Dermis blood vessel endothelial cell (primary cell): Measurements from ENCODE around the gene ZFHX3. TPM values are rescaled to one million over a fixed set of nuclear protein-coding genes. Genes with fewer than 3 reads are reported as not detected.
"Not testable (repeated sequence)": the region's sequence is repeated elsewhere in the genome, so short reads cannot be mapped to it uniquely, and the experiment has no call there.

Experiments
- DNase-seq: peaks from one replicate; pipeline ENCODE4 v3.0.0; 2010
- total RNA-seq: library from RNA; depleted of rRNA; stranded (reverse); fragments of >200 nt; gene quantifications from 2 replicates; pipeline ENCODE4 v1.2.3, GENCODE V29; 2014

Gene ZFHX3
- total RNA-seq, 1 donor from 2014 or later = 5.6 TPM

DNA sequence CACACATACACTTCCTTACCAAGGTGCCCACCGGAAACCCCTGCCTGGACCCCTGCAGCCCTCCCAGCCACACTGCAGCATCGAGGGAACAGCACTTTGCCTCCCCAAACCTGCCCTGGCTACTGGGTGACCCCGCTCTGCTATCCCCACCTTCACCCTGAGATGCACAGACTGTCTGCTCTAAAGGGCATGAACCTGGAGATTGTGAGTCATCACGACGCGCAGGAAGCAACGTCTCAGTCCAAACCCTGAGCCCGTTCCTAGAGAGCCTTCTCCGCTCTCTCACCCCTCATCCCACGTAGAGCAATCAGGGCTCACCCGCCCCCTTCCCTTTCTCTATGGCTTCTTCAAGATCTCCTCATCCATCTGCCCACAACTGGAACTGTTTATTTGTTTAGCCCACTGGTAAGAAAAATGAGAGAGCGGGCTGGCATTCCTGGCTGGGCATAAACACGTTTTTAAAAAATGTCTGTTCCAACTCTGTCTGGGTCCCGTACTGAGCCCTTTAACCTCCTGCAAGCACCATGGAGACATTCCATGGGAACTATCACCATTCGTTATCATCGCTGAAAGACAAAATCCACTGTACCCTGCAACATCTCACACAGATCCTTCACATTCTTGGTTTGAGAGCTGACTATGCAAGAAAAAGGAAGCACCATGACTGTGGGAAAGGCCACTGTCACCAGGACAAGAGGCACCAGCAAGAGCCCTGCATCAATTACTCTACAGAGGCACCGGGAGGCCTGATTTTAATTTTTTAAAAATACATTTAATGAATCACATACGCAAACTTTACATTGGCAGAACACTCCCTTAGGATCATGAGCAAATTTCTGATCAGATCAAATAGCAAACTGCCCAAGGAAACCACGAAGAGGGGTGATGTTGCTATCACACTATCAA is 28.2 kb downstream of the ZFHX3 start:
- peak; percentile 79 for DNase-seq

DNA sequence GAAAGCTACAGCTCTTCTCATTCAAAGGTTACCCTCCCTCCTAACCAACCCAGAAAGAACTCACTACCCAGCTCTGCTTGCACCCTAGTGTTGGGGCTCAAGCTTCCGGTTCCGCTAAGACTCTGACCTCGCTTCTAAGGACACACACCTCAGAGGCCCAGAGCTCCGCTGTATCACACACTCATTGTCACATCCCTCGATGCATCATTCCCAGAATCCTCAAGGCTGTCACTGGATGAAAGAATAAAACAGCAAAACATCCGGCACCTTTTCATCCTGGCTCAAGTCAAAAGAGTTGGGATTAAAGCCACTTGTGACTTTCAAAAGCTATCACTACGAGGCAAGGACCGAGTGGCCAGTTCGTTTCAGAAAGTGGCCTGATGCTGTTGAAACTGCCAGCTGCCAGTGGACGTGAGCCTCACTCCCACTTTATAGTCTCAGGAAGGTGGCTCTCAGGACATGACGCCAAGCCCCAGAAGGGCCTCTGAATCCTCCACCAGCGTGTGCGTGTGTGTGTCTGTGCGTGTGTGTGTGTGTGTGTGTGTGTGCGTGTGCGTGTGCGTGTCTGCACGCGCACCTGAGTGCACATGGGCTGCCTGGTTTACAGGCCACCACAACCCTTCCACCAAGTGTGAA is 29.0 kb downstream of the ZFHX3 start:
- no peak for DNase-seq

DNA sequence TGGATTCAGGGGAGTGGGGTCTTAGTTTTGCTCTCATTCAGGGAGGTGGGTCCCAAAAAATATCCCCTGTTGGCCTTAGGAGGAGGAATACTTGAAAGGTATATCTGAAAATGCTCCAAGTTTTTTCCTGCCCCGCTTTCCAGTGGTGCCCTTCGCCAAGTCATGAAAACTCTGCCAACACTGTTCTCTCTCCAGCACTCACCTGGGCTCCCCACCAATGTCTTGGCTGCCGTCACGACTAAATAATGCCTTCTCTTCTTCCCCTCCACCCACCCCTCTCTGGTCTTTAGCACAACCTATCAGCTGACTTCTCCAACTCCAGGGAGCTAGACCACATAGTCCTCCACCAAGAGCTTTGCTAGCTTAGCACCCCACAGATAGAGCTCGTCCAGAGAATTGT is 30.6 kb downstream of the ZFHX3 start:
- no peak for DNase-seq

DNA sequence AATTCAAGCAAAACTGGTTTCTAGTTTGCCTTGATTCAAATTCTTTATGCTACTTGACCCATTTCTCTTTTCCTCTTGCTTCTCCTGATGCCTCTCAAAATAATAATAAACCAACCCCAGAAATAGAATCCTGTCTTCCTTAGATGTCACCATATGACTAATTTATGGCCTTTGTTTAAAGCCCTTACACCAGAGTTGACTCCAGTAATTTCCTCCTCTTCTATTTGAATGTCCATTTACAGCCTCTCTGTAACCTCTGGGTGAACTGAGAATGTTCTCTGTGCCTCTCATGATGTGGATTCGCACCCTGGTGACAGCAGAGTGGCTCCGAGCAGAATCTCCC is 31.5 kb downstream of the ZFHX3 start:
- DNase-seq = peak; percentile 42

DNA sequence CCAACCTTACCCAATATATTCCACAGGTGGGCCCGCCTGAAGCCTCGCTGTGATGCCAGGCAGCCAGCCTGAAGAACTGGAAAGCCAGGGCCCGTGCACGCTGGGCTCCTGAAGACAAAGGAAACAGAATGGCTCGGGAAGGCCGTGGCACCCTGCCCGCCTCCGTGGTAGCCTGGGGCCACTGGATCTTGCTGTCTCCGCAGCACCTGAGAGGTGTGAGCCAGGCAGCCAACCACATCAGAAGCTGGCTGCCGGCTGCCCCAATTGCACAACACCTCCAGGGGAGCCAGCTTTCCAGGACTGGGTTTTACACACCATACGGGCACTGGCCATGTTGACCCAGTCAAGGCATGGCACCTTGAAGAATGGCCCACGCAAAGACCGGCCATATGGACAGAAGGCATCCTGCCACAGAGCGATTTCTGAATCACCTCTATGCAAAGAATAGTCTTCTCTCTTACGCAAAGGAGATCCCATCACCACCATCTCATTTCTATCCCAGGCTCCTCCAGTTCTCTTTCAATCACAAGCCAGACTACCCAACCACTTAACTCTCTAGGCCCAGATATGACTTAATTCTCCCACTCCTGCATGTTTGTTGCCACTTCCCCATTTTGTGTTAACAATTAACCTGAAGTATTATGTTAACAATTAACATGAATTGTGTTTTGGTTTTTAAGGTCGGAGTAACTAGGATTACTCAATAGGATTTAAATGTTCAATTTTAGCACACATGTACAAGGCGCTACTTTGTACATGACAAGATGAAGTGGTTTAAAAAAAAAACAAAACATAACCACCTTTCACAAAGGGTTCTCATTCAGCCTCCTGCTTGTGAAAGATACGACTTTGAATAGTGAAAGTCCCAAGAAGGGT is 32.1 kb downstream of the ZFHX3 start:
- no peak for DNase-seq

DNA sequence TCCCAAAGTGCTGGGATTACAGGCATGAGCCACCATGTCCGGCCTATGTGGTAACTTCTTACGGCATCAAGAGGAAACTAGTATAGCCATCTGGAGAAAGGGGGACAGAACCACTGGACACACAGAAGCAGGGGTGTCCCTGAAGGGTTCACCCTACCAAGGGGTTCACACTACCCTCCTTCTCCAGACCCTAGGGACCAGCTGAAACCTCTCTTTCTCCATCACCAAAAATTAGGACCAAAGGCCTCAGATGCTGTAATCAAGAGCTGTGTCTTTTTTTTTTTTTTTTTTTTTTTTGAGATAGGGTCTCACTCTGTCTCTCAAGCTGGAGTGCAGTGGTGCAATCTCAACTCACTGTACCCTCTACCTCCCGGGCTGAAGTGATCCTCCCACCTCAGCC is 33.2 kb downstream of the ZFHX3 start:
- no peak for DNase-seq

DNA sequence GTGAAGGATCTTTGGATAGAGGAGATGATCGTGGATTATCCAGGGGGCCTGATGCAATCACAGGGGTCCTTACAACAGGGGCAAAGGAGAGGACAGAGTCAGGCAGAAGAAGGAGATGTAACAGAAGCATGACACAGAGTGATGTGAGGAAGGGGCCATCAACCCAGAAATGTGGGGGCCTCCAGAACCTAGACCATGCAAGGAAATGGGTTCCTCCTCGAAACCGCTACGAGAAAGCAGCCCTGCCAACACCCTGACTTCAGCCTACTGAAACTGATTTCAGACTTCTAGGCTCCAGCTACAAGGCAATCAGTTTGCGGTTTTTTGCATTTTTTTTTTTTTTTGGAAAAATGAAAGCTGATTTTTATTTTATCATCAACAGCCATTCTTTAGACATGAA is 34.0 kb downstream of the ZFHX3 start:
- no peak for DNase-seq

GRCh38 chr16:73012341-73012740 is 35.6 kb downstream of the ZFHX3 start:
- no peak for DNase-seq

DNA sequence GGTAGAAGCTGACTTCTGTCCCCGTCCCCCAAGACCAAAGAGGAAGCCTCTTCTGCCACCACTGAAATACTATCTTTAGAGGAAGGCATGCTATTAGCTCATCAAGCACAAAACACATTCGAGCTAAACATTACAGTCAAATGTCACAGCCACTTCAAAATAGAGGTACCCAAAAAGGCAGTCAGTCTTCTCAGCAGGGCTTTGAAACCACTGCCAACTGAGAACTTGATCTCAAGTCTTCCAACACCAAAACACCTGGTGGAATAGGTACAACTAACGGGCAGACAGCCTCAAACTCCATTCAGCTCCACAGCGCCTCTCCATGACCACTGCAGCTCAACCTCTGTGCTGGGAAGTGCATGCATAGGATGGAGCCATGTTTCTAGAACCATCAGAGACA is 36.0 kb downstream of the ZFHX3 start:
- DNase-seq = no peak

DNA sequence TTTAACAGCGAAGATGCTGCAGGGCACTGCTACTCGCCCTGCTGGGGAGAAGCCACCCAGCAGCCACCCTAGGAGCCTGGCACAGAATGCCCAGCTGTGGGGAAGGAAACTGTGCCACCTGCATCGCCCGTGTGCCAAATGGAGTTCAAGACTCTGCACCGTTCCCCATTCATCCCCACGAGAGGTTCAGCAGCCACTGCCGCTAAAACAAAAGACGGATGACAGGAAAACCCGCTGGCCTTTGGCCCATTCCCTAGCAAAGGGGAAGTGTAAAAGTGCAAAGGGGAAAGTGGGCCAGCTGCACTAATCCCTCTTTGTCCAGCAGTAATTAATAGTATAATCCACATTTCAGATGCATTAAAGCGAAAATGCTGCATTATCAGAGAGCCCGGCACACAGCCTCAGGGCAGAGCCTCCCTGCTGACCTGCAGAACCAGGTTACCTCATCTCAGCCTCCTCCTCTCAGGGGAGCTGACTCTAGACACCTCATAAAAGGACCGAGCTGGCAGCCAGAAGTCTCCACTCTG is 37.7 kb downstream of the ZFHX3 start:
- DNase-seq = peak; percentile 40

GRCh38 chr16:73009710-73010109 is 38.2 kb downstream of the ZFHX3 start:
- not testable (repeated sequence) for DNase-seq

DNA sequence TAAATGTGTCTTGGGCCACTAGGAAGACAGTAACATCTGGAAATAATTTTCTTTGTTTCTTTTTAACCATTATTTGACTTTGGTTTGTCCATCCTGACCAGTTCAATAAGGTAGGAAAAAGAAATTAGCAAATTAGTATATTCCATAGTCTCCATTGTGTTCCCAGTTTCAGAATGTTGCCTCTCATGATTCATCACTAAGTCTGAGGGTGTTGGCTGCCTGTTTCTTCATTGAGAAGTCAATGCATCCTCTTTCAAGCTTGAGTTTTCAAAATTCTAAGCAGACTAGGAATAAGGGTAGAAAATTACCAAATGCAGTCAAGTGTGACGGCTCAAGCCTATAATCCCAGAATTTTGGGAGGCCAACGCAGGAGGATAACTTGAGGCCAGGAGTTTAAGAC is 41.9 kb downstream of the ZFHX3 start:
- DNase-seq = no peak

DNA sequence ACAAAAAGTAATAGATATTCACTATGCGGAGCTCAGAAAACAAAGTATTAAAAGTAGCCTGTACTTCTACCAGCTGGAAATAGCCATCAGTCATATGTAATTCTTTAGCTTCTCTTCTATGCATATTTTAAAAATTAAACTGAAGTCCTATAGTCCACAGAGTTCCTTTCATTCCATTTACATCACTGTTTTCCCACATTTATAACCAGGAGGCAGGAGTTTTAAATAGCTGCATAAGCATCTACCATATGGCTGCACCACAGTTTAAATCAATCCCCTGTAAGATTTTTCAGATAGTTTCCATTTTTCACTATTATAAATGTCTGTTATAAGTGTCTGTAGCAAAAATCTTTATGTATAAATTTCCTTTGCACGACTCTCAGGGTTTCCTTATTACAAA is 45.1 kb downstream of the ZFHX3 start:
- no peak for DNase-seq

DNA sequence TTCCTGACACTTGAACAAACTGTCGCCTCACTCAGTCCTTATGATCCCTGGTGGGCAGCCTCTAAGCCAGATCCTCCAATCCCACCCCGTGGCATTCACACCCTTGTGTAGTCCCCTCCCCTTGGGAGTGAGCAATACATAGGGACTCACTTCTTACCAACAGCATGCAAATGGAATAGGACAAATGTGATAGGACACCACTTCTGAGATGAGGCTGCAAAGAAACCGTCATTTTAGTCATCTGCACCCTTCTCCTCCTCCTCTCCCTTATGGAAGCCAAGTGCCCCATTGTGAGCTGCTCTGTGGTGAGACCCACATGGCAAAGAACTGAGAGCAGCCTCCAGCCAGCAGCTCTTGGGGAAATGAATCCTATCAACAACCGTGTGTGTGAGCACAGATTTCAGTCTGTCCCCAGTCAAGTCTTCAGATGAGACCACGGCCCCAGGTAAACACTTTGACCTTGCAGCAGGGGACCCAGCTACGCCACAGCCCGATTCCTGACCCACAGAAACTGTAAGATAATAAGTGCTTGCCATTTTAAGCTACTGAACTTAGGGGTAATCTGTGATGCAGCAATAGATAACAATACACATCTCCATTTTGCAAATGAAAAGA is 46.9 kb downstream of the ZFHX3 start:
- no peak for DNase-seq

DNA sequence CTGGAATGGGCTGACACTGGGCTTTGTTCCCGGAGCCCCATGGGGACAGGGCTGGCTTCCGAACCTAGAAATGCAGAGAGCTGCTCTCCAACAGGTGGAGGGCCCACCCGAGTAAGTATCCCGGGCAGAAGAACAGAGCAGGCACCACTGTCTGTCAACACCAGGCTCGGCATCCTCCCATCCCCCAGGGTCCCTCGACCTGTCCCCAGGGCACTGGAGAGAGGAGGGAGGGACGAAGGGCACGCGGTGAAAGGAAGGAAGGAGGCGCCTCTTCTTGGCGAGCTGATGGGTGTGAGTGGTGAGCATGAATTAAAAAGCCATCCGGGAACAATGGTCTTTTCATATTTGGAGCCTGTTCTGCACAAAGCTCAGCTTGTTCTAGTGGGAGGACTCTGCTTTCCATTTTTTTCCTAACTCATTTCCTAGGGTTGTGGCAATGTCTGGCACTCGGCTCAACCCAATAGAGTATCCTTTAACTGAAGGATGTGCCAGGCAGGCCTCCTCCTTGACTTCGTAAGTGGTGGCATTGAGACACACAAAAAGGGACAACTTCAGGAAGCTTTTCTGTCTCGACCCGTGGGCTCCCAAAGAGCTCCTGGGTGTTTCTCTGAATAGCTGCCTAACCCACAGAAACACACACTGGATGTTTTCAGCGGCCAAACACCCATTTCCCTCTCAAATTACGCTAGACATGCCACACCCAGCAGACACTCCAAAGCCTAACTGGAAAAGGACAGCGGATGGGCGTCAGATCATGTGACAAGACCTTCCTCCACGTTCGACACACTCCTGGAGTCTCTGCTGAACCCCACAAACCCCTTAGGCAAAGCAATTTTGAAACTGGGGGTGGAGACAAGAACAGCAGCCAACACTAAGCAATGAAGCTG is 47.7 kb downstream of the ZFHX3 start:
- no peak for DNase-seq

DNA sequence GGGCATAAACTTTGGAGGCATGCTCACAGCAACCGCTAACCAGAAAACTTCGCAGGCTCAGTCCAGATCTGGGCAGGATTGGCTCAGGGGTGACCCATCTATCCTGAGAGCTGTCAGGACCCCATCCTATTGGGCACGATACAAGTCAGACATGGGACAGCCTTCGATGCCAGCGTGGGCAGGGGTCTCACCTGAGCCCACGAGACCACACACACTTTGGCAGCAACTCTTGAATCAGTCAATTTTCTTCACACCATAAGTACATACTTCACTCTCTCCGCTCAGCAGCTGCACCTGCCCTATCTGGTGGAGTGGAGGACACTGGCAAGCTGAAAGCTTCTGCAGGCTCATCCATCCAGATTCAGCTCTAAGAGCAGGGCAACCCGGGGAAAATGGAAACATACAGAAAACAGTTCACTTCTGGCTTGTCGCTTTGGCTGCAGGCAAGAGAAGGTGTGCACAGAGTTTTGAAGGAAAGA is 48.3 kb downstream of the ZFHX3 start:
- DNase-seq = no peak

DNA sequence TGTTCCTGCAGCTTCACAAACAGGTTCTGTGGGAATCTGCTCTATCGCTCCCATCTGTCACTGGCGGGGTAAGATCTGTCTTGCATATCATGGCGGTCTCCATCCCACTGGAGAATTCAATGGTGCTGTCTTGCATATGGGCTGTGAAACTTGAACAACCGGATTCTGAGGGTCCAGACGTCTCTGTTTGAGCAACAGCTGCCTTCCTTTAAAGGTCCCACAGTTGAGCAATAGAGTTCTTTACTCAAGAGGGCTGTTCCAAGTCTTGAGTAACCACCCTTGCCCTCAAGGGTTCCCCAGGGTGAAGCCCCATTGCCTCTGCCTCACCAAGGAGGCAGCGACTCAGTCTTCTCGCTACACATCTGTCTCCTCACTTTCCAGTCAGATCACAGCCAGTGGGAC is 50.8 kb downstream of the ZFHX3 start:
- no peak for DNase-seq

DNA sequence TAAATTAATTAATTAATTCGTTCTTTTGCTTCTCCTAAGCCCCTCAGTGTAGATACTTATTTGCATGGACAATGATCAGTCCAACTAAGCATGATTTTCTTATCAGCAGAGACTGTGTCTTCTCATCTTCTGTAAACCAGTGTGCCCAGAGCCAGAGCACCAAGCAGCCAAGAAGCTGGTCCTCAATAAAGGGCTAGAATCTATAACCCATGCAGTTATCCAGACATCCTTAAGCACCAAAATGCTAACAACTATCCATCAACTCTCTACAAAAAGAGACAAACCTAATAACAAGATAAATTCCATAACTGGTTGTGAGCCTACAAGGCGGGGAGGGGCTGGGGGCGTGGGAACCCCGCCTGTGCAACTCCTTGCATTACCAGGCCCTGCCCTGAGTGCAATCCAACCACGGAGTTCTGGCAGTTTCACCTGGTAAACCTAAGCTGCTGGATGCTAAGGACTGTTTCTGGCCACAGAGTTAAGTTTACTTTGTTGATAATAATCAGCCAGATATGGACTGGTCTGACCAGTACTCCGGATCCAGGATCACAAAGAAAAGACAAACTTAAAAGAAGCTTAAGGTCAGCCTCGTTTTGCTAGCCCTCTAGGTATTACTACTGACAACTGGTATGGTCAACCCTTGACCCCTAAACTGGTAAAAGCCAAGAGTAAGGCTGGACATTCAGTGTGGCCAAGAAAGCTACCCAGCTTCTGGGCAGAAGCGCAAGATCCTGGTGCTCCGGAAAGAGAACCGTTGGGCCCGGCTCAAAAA is 51.5 kb downstream of the ZFHX3 start:
- DNase-seq = no peak

- not testable (repeated sequence) for DNase-seq
These were observed 52.1 kb downstream of the ZFHX3 start for GRCh38 chr16:72995882-72996270.

DNA sequence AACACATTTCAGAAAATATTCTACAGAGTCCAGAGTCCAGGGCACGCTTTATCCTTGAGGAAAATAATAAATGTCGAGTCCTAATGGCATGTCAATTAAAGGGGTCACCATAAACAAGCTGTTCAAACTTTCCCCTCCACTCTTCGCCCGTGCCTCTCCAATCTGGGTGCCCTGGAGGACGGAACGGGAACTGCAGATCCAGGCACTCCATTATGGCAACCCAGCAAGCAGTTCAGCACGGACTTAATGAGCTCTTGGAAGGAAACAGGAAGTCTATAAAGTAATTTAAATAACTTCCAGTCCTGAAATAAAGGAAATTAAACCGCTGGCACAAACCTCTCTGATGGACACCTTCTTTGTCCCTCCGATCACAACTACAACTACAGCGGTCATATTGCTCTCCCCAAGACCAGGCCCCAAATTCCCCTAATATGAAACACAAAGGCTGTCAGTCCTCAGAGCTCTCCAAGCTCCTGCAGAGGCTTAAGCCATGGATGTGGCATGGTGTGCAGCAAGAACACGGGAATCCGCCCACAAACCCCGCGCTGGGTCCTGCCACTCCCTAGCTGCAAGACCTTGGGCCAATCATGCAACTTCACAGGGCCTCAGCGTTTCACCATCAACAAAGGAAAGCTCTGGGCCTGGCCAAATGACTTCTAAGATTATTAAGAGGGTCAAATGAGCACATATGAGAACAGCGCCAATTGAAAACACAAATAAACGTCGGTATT is 52.6 kb downstream of the ZFHX3 start:
- peak; percentile 59 for DNase-seq
